ENCODE data around the gene CPNE7. TPM values are rescaled to one million over a fixed set of nuclear protein-coding genes. Genes with fewer than 3 reads are reported as not detected.

The CPNE7 gene
- total and polyA plus RNA-seq, 2 of the 4 experiments (the other 2 are of a cell fraction) = 5.4 to 17.4 TPM

DNA sequence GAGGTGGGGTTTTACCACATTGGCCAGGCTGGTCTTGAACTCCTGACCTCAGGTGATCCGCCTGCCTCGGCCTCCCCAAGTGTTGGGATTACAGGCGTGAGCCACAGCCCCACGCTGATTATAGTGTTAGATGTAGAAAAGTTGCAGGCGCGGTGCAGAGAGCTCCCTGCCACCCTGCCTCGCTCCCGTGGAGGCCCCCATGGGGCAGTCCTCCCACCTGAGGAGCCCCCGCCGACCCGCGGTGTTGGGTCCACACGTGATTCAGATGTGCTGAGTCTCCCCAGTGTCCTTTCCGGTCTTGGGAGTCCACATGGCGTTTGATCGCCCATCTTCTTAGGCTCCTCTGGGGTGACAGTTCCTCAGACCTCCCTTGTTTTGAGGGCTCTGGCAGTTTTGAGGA, 20.3 kb upstream of the CPNE7 start:
- Histone ChIP-seq H3K56ac (ENCODE audit: extremely low read depth, insufficient read depth, low read length) (no peak overlapping the region), H2AK5ac (ENCODE audit: low read depth, low read length) (no peak overlapping the region), H3K27ac (ENCODE audit: insufficient read depth, low read length) (no peak overlapping the region), H2AK9ac (replicated peaks; ENCODE audit: low read depth, low read length, poor library complexity) (no peak overlapping the region), H3K4me1 (ENCODE audit: control insufficient read depth, insufficient read depth, low read length) (0 out of 2 replicates have a peak, but pooled peaks cover 1% of the 10 kb centered on the region), H3K9me1 (ENCODE audit: insufficient read depth, low read length) (no peaks in the 10 kb centered on the region), H2BK20ac (ENCODE audit: low read depth, low read length) (no peak overlapping the region), H2BK5ac (ENCODE audit: low read depth, low read length, poor library complexity, severe bottlenecking) (no peak overlapping the region), H3K36me3 (ENCODE audit: control insufficient read depth, insufficient read depth, low read length) (peaks cover 43% of the 10 kb centered on the region), H4K20me1 (ENCODE audit: insufficient read depth, low read length) (peaks cover 3% of the 10 kb centered on the region; the same call in 1 of the 2 replicates), H3K4me2 (ENCODE audit: low read depth, low read length) (no peak overlapping the region), H3K9ac (ENCODE audit: low read depth, low read length) (no peak overlapping the region), H4K91ac (ENCODE audit: insufficient read depth, low read depth, low read length) (no peak overlapping the region), H3K9me3 (ENCODE audit: control insufficient read depth, insufficient read depth, low read length) (no peaks in the 10 kb centered on the region), H2BK120ac (ENCODE audit: low read depth, low read length) (no peak overlapping the region), H3K23ac (ENCODE audit: low read depth, low read length) (no peak overlapping the region), H4K5ac (ENCODE audit: low read depth, low read length) (no peak overlapping the region), H4K8ac (ENCODE audit: low read depth in 2 of 2, low read length in 2 of 2) (no peak overlapping the region), H2BK15ac (ENCODE audit: low read depth, low read length) (no peak overlapping the region), H3K14ac (replicated peaks; ENCODE audit: low read depth, low read length) (no peak overlapping the region), H3K4ac (ENCODE audit: low read depth, low read length) (no peak overlapping the region), H3K79me1 (ENCODE audit: low read depth in 1 of 2, low read length in 2 of 2) (peaks cover 3 to 22% of the 10 kb centered on the region in 2 experiments; a peak in 1 of 4 replicates), H2AFZ (replicated peaks; ENCODE audit: low read length, poor library complexity) (no peak overlapping the region), H3K27me3 (ENCODE audit: control insufficient read depth, insufficient read depth, low read length) (no peaks in the 10 kb centered on the region), H3K4me3 (ENCODE audit: insufficient read depth, low read depth, low read length) (no peak overlapping the region), H3K18ac (ENCODE audit: low read depth, low read length) (no peak overlapping the region)
- DNase-seq (no peak), ATAC-seq (ENCODE audit: low read depth) (no peak)
- in situ Hi-C loops (cut with MboI; ENCODE audit: low sequenced_read_pairs) = no loop called here
- dilution Hi-C loops (cut with HindIII; ENCODE audit: low sequenced_read_pairs, unreplicated experiment) = no loop called here
- CTCF ChIA-PET = no interaction called here
- POLR2A ChIA-PET (ENCODE audit: unreplicated experiment) = no interaction called here
- 85% methylated on average over 9 of the region's 16 CpGs; no CpG with 5 or more reads in 1 of the 2 experiments for WGBS, 2 experiments (ENCODE audit: extremely low coverage in 2 of 2, insufficient read length in 1 of 2)
- intact Hi-C loops (cut with micrococcal nuclease) = no loop called here
- TF ChIP-seq RFX5 (IDR thresholded peaks at IDR 0.05; ENCODE audit: low read depth, low read length) (no peak), CHD1 (IDR thresholded peaks at IDR 0.05; ENCODE audit: low read depth, low read length) (no peak), MAFK (IDR thresholded peaks at IDR 0.05; ENCODE audit: low read depth, low read length) (no peak), RCOR1 (IDR thresholded peaks at IDR 0.05; ENCODE audit: insufficient replicate concordance, low read length) (no peak), FOS (IDR thresholded peaks at IDR 0.05; ENCODE audit: low read depth, low read length) (no peak), MAZ (IDR thresholded peaks at IDR 0.05; ENCODE audit: borderline replicate concordance, low read depth, low read length) (no peak), CEBPB (IDR thresholded peaks at IDR 0.05; ENCODE audit: low read depth, low read length) (no peak), NFE2L2 (IDR thresholded peaks at IDR 0.05; ENCODE audit: low read depth, low read length) (no peak), RAD21 (IDR thresholded peaks at IDR 0.05; ENCODE audit: low read length) (no peak)
- TF ChIP-seq, protein P1, sequence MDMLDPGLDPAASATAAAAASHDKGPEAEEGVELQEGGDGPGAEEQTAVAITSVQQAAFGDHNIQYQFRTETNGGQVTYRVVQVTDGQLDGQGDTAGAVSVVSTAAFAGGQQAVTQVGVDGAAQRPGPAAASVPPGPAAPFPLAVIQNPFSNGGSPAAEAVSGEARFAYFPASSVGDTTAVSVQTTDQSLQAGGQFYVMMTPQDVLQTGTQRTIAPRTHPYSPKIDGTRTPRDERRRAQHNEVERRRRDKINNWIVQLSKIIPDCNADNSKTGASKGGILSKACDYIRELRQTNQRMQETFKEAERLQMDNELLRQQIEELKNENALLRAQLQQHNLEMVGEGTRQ (IDR thresholded peaks at IDR 0.05; ENCODE audit: low read depth, low read length) = no peak
- TF ChIP-seq, protein P2, sequence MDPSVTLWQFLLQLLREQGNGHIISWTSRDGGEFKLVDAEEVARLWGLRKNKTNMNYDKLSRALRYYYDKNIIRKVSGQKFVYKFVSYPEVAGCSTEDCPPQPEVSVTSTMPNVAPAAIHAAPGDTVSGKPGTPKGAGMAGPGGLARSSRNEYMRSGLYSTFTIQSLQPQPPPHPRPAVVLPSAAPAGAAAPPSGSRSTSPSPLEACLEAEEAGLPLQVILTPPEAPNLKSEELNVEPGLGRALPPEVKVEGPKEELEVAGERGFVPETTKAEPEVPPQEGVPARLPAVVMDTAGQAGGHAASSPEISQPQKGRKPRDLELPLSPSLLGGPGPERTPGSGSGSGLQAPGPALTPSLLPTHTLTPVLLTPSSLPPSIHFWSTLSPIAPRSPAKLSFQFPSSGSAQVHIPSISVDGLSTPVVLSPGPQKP (IDR thresholded peaks at IDR 0.05; ENCODE audit: borderline replicate concordance, low read depth, low read length) = no peak
- TF ChIP-seq, protein P3, sequence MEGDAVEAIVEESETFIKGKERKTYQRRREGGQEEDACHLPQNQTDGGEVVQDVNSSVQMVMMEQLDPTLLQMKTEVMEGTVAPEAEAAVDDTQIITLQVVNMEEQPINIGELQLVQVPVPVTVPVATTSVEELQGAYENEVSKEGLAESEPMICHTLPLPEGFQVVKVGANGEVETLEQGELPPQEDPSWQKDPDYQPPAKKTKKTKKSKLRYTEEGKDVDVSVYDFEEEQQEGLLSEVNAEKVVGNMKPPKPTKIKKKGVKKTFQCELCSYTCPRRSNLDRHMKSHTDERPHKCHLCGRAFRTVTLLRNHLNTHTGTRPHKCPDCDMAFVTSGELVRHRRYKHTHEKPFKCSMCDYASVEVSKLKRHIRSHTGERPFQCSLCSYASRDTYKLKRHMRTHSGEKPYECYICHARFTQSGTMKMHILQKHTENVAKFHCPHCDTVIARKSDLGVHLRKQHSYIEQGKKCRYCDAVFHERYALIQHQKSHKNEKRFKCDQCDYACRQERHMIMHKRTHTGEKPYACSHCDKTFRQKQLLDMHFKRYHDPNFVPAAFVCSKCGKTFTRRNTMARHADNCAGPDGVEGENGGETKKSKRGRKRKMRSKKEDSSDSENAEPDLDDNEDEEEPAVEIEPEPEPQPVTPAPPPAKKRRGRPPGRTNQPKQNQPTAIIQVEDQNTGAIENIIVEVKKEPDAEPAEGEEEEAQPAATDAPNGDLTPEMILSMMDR (conservative IDR thresholded peaks at IDR 0.05; ENCODE audit: low read depth, low read length) = no peak
- no TSS peak for BruUV-seq (replicated peaks)
